GM21825 (cell line): ENCODE results near the gene CYBB.
A peak's percentile ranks its signal among the peaks of the same experiment; 100 is the strongest.

ENCODE experiments used
- ATAC-seq: cut with Tn5 transposase; IDR thresholded peaks from one replicate; pipeline ENCODE4 v1.9.1; 2021; ENCODE audit warnings: mild to moderate bottlenecking, moderate library complexity; ENCODE audit not compliant: unreplicated experiment

CYBB gene

GRCh38 chrX:37834937-37835336, 55.1 kb downstream of the CYBB start:
- no peak for ATAC-seq

- ATAC-seq: no peak
These were observed 61.1 kb downstream of the CYBB start for GRCh38 chrX:37840931-37841330.

GRCh38 chrX:37844622-37845021, 64.8 kb downstream of the CYBB start:
- ATAC-seq: no peak

- ATAC-seq: no peak
These were observed 66.3 kb downstream of the CYBB start for GRCh38 chrX:37846141-37846540.

- no peak for ATAC-seq
These were observed 66.7 kb downstream of the CYBB start for GRCh38 chrX:37846558-37846933.

GRCh38 chrX:37846934-37847732, 67.3 kb downstream of the CYBB start, which contains the start of gene DYNLT3:
TSS of gene DYNLT3 (minus strand) at chrX:37847571. CDS start at chrX:37847510, 61 bp downstream.
- peak; percentile 99 for ATAC-seq

GRCh38 chrX:37847733-37848197, 67.9 kb downstream of the CYBB start:
- ATAC-seq: no peak

- no peak for ATAC-seq
These were observed 74.3 kb downstream of the CYBB start for GRCh38 chrX:37854148-37854547.

- ATAC-seq: no peak
These were observed 74.9 kb downstream of the CYBB start for GRCh38 chrX:37854748-37855147.

GRCh38 chrX:37860721-37861120, 80.9 kb downstream of the CYBB start:
- no peak for ATAC-seq

GRCh38 chrX:37862851-37863250, 83.0 kb downstream of the CYBB start:
- ATAC-seq: no peak
